HUES48 (cell line): ENCODE measurements around the gene COQ2.

Experiments used
- H3K27ac ChIP-seq: one replicate; pipeline ENCODE4 v1.7.0; 2013; ENCODE audit warnings: low read depth, low read length, inconsistent platforms
- H3K27me3 ChIP-seq: 2 replicates; pipeline ENCODE4 v1.6.1; 2013; ENCODE audit warnings: mild to moderate bottlenecking, low read length; ENCODE audit not compliant: control insufficient read depth, insufficient read depth
- H3K36me3 ChIP-seq: 2 replicates; pipeline ENCODE4 v1.6.1; 2013; ENCODE audit warnings: low read length; ENCODE audit not compliant: control insufficient read depth, insufficient read depth
- H3K4me1 ChIP-seq: 2 replicates; pipeline ENCODE4 v1.6.1; 2013; ENCODE audit warnings: mild to moderate bottlenecking, low read length; ENCODE audit not compliant: control insufficient read depth, insufficient read depth
- H3K4me3 ChIP-seq: 2 replicates; pipeline ENCODE4 v1.5.1; 2013; ENCODE audit warnings: mild to moderate bottlenecking, low read depth, low read length
- H3K9ac ChIP-seq: 2 replicates; pipeline ENCODE4 v1.6.1; 2013; ENCODE audit warnings: mild to moderate bottlenecking, low read depth, low read length, moderate library complexity
- H3K9me3 ChIP-seq: 2 replicates; pipeline ENCODE4 v1.6.1; 2013; ENCODE audit warnings: low read length; ENCODE audit not compliant: control insufficient read depth, insufficient read depth

Gene COQ2

GRCh38 chr4:83230928-83231327 is 53.7 kb downstream of the COQ2 start:
- no peaks in the 10 kb centered on the region for H3K36me3 ChIP-seq
- H3K9me3 ChIP-seq, result no peaks in the 10 kb centered on the region
- H3K4me3 ChIP-seq, result no peak overlapping the region
- no peaks in the 10 kb centered on the region for H3K4me1 ChIP-seq
- no peak overlapping the region for H3K27ac ChIP-seq
- H3K9ac ChIP-seq, result no peak overlapping the region
- no peaks in the 10 kb centered on the region for H3K27me3 ChIP-seq

GRCh38 chr4:83229791-83230190 is 54.8 kb downstream of the COQ2 start:
- no peaks in the 10 kb centered on the region for H3K9me3 ChIP-seq
- H3K27ac ChIP-seq, result no peak overlapping the region
- H3K27me3 ChIP-seq, result no peaks in the 10 kb centered on the region
- H3K4me3 ChIP-seq, result no peak overlapping the region
- no peaks in the 10 kb centered on the region for H3K4me1 ChIP-seq
- no peak overlapping the region for H3K9ac ChIP-seq
- no peaks in the 10 kb centered on the region for H3K36me3 ChIP-seq

GRCh38 chr4:83228231-83228630 is 56.4 kb downstream of the COQ2 start:
- H3K27me3 ChIP-seq, result no peaks in the 10 kb centered on the region
- H3K9ac ChIP-seq, result no peak overlapping the region
- no peak overlapping the region for H3K4me3 ChIP-seq
- no peak overlapping the region for H3K27ac ChIP-seq
- no peaks in the 10 kb centered on the region for H3K9me3 ChIP-seq
- H3K4me1 ChIP-seq, result no peaks in the 10 kb centered on the region
- no peaks in the 10 kb centered on the region for H3K36me3 ChIP-seq

- Histone ChIP-seq H3K4me1 (no peaks in the 10 kb centered on the region), H3K27ac (no peak overlapping the region), H3K4me3 (no peak overlapping the region), H3K9ac (no peak overlapping the region), H3K27me3 (no peaks in the 10 kb centered on the region), H3K9me3 (no peaks in the 10 kb centered on the region), H3K36me3 (no peaks in the 10 kb centered on the region)
Measured at GRCh38 chr4:83224502-83225197, 59.9 kb downstream of the COQ2 start.

- no peaks in the 10 kb centered on the region for H3K4me1 ChIP-seq
- no peak overlapping the region for H3K4me3 ChIP-seq
- no peaks in the 10 kb centered on the region for H3K36me3 ChIP-seq
- H3K27ac ChIP-seq, result no peak overlapping the region
- H3K27me3 ChIP-seq, result no peaks in the 10 kb centered on the region
- H3K9ac ChIP-seq, result no peak overlapping the region
- H3K9me3 ChIP-seq, result no peaks in the 10 kb centered on the region
Measured at GRCh38 chr4:83223781-83224180, 60.8 kb downstream of the COQ2 start.

- Histone ChIP-seq H3K27me3 (no peaks in the 10 kb centered on the region), H3K9ac (no peak overlapping the region), H3K4me1 (no peaks in the 10 kb centered on the region), H3K27ac (no peak overlapping the region), H3K4me3 (no peak overlapping the region), H3K36me3 (no peaks in the 10 kb centered on the region), H3K9me3 (no peaks in the 10 kb centered on the region)
Measured at GRCh38 chr4:83221897-83222441, 62.6 kb downstream of the COQ2 start.

GRCh38 chr4:83219344-83220331 is 65.0 kb downstream of the COQ2 start:
- no peak overlapping the region for H3K4me3 ChIP-seq
- no peak overlapping the region for H3K27ac ChIP-seq
- no peaks in the 10 kb centered on the region for H3K36me3 ChIP-seq
- no peaks in the 10 kb centered on the region for H3K9me3 ChIP-seq
- H3K4me1 ChIP-seq, result no peaks in the 10 kb centered on the region
- H3K27me3 ChIP-seq, result no peaks in the 10 kb centered on the region
- H3K9ac ChIP-seq, result no peak overlapping the region

GRCh38 chr4:83217721-83218522 is 66.7 kb downstream of the COQ2 start:
- H3K9ac ChIP-seq, result no peak overlapping the region
- no peaks in the 10 kb centered on the region for H3K27me3 ChIP-seq
- no peaks in the 10 kb centered on the region for H3K4me1 ChIP-seq
- H3K9me3 ChIP-seq, result no peaks in the 10 kb centered on the region
- H3K27ac ChIP-seq, result no peak overlapping the region
- no peaks in the 10 kb centered on the region for H3K36me3 ChIP-seq
- no peak overlapping the region for H3K4me3 ChIP-seq

GRCh38 chr4:83216959-83217683 is 67.5 kb downstream of the COQ2 start:
- Histone ChIP-seq H3K36me3 (no peaks in the 10 kb centered on the region), H3K9ac (no peak overlapping the region), H3K27ac (no peak overlapping the region), H3K4me1 (peaks cover 7% of the 10 kb centered on the region; the same call in 1 of the 2 replicates), H3K27me3 (no peaks in the 10 kb centered on the region), H3K4me3 (no peak overlapping the region), H3K9me3 (no peaks in the 10 kb centered on the region)

GRCh38 chr4:83214079-83214478 is 70.5 kb downstream of the COQ2 start:
- no peak overlapping the region for H3K4me3 ChIP-seq
- H3K4me1 ChIP-seq, result peaks cover 21% of the 10 kb centered on the region
- 0 out of 2 replicates have a peak, but pooled peaks cover 3% of the 10 kb centered on the region for H3K9me3 ChIP-seq
- H3K27ac ChIP-seq, result no peak overlapping the region
- no peaks in the 10 kb centered on the region for H3K27me3 ChIP-seq
- H3K9ac ChIP-seq, result no peak overlapping the region
- no peaks in the 10 kb centered on the region for H3K36me3 ChIP-seq
